ENCODE measurements around the gene RELN. TPM values are rescaled to one million over a fixed set of nuclear protein-coding genes. Genes with fewer than 3 reads are reported as not detected.
"Not testable (repeated sequence)": the region's sequence is repeated elsewhere in the genome, so short reads cannot be mapped to it uniquely, and the experiment has no call there.

Gene RELN
- polyA plus RNA-seq, 1 experiment: 4.3 TPM

DNA sequence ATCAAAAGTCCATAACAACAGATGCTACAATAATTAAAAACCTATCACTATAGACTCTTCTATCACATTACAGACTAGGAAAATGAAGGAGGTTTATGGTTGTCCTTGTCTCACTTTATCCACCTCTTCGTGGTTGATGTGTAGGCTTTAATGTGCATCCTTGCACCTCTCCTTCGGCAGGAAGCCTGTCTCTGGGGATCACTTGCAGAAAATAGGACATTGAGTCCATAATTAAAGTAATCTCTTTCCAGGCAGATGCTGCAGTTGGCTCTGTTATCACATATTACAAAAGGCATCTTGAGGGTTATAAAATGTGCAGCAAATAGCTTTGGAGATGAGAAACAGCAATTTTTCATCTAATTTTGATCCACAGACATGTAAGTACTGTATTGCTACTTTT lies 168.4 kb downstream of the RELN start:
- ChIA-PET POLR2A (no interaction called here), CTCF (interaction anchor here (0.6 kb wide), 1 partner anchor 152 kb away, joined by 3 read pairs; no protein-coding TSS in a partner anchor)
- Histone ChIP-seq H3K27me3 (ENCODE audit: control insufficient read depth, insufficient read depth, low read length) (peaks cover 2% of the 10 kb centered on the region; the same call in 1 of the 2 replicates), H3K4me3 (ENCODE audit: low read depth, low read length) (no peak overlapping the region), H3K36me3 (ENCODE audit: control insufficient read depth, insufficient read depth, low read length) (no peaks in the 10 kb centered on the region)
- no peak for DNase-seq (ENCODE audit: low read depth)
- TF ChIP-seq, protein P1, sequence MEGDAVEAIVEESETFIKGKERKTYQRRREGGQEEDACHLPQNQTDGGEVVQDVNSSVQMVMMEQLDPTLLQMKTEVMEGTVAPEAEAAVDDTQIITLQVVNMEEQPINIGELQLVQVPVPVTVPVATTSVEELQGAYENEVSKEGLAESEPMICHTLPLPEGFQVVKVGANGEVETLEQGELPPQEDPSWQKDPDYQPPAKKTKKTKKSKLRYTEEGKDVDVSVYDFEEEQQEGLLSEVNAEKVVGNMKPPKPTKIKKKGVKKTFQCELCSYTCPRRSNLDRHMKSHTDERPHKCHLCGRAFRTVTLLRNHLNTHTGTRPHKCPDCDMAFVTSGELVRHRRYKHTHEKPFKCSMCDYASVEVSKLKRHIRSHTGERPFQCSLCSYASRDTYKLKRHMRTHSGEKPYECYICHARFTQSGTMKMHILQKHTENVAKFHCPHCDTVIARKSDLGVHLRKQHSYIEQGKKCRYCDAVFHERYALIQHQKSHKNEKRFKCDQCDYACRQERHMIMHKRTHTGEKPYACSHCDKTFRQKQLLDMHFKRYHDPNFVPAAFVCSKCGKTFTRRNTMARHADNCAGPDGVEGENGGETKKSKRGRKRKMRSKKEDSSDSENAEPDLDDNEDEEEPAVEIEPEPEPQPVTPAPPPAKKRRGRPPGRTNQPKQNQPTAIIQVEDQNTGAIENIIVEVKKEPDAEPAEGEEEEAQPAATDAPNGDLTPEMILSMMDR (IDR thresholded peaks at IDR 0.05; ENCODE audit: insufficient read depth, low read depth, low read length): no peak

DNA sequence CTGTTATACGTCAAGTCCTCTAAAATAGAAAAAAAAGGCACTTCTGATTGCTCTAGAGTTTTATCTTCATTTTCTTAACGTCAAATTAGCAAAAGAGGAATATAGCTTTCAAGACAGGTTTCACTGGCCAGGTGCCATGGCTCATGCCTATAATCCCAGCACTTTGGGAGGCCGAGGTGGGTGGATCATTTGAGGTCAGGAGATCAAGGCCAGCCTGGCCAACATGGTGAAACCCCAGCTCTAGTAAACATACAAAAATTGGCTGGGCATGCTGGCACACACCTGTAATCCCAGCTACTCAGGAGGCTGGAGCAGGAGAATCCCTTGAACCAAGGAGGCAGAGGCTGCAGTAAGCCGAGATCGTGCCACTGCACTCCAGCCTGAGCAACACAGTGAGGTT lies 173.5 kb downstream of the RELN start:
- CTCF ChIA-PET; DNase-seq (ENCODE audit: low read depth); POLR2A ChIA-PET; H3K36me3 ChIP-seq (ENCODE audit: control insufficient read depth, insufficient read depth, low read length); H3K4me3 ChIP-seq (ENCODE audit: low read depth, low read length); H3K27me3 ChIP-seq (ENCODE audit: control insufficient read depth, insufficient read depth, low read length): not testable (repeated sequence)

DNA sequence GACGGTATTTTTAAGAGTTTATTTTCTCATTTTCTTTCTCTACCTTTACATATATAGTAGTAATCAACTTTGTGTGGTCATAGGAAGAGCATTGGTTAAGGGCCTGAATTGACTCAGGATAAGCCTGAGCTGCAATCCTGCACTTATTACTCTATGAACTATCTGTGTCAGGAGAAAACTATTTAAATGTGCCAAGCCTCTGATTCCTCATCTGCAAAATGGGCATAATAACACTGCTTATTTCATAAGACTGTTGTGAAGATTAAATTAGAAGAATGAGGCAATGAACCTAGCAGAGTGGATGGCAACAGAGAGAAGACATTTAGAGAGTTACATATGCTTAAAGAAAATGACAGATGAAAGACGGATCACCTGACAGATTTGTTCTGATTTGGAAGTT lies 175.5 kb downstream of the RELN start:
- H3K36me3 ChIP-seq (ENCODE audit: control insufficient read depth, insufficient read depth, low read length): no peaks in the 10 kb centered on the region
- no peak overlapping the region for H3K4me3 ChIP-seq (ENCODE audit: low read depth, low read length)
- TF ChIP-seq, protein P1 (IDR thresholded peaks at IDR 0.05; ENCODE audit: insufficient read depth, low read depth, low read length): no peak
- no peak for DNase-seq (ENCODE audit: low read depth)
- H3K27me3 ChIP-seq (ENCODE audit: control insufficient read depth, insufficient read depth, low read length): no peaks in the 10 kb centered on the region
- ChIA-PET POLR2A (no interaction called here), CTCF (no interaction called here)

DNA sequence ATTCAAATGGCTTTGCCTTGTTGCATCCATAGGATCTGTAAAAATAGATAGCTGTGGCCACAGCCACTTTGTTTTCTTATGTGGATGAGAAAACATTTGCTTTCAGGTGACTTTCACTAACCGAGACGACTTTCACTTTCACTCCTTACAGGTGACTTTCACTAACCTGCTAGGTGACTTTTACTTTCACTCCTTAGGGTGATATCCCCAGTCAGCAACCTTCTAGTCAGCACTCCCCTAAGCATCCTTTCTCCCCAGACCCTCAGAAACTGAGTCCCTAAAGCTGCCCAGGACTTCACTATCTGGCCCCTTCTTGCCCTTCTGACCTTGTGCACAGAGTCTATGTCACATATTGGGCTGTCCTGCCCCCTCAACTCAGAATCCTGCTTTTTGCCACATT lies 177.5 kb downstream of the RELN start:
- TF ChIP-seq, protein P1 (IDR thresholded peaks at IDR 0.05; ENCODE audit: insufficient read depth, low read depth, low read length): no peak
- CTCF ChIA-PET: no interaction called here
- Histone ChIP-seq H3K36me3 (ENCODE audit: control insufficient read depth, insufficient read depth, low read length) (no peaks in the 10 kb centered on the region), H3K27me3 (ENCODE audit: control insufficient read depth, insufficient read depth, low read length) (no peaks in the 10 kb centered on the region), H3K4me3 (ENCODE audit: low read depth, low read length) (no peak overlapping the region)
- no peak for DNase-seq (ENCODE audit: low read depth)
- POLR2A ChIA-PET: no interaction called here

DNA sequence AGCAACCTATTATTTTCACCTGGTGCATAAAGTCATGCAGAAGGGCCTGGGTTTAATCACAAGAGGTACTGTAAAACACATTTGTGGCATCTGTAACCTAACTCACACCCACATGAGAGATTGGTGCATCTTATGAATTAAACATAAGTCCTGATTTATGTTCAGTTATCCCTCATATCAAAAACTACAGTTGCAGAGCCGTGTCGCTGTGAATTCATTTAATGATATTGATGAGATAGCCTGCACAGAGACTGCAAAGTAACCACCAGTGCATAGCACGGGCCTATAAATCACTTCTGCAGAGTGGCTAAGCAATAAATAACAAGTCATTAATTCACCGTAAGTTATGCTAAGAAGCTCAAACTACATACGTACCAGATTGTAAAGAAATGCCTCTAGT lies 178.2 kb downstream of the RELN start:
- no peak for DNase-seq (ENCODE audit: low read depth)
- H3K36me3 ChIP-seq (ENCODE audit: control insufficient read depth, insufficient read depth, low read length): no peaks in the 10 kb centered on the region
- H3K27me3 ChIP-seq (ENCODE audit: control insufficient read depth, insufficient read depth, low read length): no peaks in the 10 kb centered on the region
- TF ChIP-seq, protein P1 (IDR thresholded peaks at IDR 0.05; ENCODE audit: insufficient read depth, low read depth, low read length): no peak
- no peak overlapping the region for H3K4me3 ChIP-seq (ENCODE audit: low read depth, low read length)
- CTCF ChIA-PET: no interaction called here
- POLR2A ChIA-PET: no interaction called here

DNA sequence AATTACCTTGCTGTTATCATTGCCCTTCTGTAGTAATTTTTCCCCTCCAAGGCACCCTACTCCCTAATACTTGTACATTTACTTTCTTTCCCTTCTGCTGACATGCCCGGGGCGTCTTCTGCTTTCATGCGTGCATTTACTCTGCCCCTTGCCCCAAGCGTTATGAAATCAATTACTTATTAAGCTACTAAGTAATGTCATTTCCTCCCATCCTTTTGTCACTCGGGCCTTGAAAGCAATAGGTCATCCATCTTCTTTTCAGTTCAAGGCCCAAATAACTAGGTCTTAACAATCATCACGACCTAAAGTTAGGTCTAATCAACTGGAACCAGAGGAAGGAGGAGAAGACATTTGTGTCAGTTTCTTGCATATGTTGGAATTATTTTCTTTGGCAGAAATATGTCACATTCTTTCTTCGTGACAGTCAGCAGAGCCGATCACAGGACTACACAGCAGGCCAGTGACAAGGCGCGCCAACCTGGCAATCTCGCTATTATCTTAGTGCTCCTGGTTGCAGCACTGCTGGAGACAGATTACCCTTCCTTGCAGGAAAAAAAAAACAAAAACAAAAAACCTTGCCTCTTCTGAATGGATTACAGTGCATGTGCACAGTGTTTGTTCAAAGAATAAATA lies 179.2 kb downstream of the RELN start:
- POLR2A ChIA-PET: no interaction called here
- Histone ChIP-seq H3K36me3 (ENCODE audit: control insufficient read depth, insufficient read depth, low read length) (no peaks in the 10 kb centered on the region), H3K4me3 (ENCODE audit: low read depth, low read length) (no peak overlapping the region), H3K27me3 (ENCODE audit: control insufficient read depth, insufficient read depth, low read length) (no peaks in the 10 kb centered on the region)
- CTCF ChIA-PET: no interaction called here
- TF ChIP-seq, protein P1 (IDR thresholded peaks at IDR 0.05; ENCODE audit: insufficient read depth, low read depth, low read length): no peak
- DNase-seq (ENCODE audit: low read depth): no peak

Data from BJ (cell line).